ENCODE measurements around the gene FLT4. TPM values are rescaled to one million over a fixed set of nuclear protein-coding genes. Genes with fewer than 3 reads are reported as not detected.

The FLT4 gene
- not detected in 2 replicates for total RNA-seq (2014; rRNA removed)
- not detected for Bru-seq, nascent RNA
- BruChase-seq, experiment 1, labeled RNA remaining after a 6-hour chase, result percentile 4 among the genes with signal in this experiment
- BruChase-seq, experiment 2, labeled RNA remaining after a 2-hour chase, result percentile 1 among the genes with signal in this experiment
- long read RNA-seq, result 0 reads

DNA sequence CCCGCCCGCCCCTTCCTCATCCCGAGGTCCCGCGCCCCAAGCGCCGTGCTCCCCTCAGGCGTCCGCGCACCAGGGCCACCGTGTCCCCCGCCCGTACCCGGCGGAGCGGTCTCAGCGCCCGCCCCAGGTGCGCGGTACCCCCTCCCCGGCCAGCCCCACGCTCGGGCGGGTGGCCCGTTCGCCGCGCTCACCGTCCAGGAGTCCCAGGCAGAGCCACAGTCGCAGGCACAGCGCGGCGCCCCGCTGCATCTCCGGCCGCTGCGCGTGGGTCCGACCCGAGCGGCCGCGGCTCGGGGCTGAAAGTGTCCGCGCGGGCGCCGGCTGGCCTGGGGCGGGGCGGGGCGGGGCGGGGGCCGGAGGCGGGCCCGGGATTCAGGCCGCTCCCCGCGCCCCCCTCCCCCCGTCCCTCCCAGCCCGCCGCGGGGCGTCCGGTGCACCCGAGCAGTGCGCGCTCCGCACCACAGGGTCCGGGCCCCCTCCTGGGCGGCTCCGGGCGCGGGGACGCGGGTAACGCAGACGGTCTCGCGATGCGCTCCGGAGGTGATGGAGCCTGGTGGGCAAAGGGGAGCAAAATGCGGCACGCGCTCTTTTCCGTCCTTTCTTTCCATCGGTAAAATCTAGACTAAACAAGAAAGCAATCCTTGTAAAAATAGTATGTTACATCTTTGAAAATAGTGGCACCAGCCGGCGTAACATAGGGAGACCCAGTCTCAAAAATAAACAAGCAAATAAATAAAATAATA, at the start of gene FLT4:
TSS of gene FLT4 (minus strand) at position 304 of the 743 bp plus-strand sequence. CDS start at position 249, 55 bp downstream.
- ATAC-seq, result no peak

DNA sequence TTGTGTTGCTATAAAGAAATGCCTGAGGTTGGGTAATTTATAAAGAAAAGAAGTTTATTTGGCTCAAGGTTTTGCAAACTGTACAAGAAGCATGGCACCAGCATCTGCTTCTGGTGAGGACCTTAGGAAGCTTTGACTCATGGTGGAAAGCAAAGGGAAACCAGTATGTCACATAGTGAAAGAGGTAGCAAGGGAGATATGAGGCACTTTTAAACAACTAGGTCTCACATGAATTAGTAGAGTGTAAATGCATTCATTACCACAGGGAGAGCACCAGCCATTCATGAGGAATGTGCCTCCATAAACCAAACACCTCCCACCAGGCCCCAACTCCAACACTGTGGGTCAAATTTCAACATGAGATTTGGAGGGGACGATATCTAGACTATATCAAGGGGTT, 49.6 kb upstream of the FLT4 start:
- Histone ChIP-seq H3K27ac (ENCODE audit: low read length) (no peak overlapping the region), H4K20me1 (ENCODE audit: low read length) (no peaks in the 10 kb centered on the region), H3K9ac (ENCODE audit: low read length) (no peak overlapping the region), H3K9me2 (replicated peaks; ENCODE audit: low read length) (no peaks in the 10 kb centered on the region), H3K9me3 (ENCODE audit: low read length) (peaks cover 4% of the 10 kb centered on the region), H3K27me3 (ENCODE audit: low read length) (peaks cover 71% of the 10 kb centered on the region), H3K4me3 (ENCODE audit: low read length) (no peak overlapping the region), H3K36me3 (ENCODE audit: low read depth, low read length) (no peaks in the 10 kb centered on the region), H3K79me2 (ENCODE audit: low read length) (no peaks in the 10 kb centered on the region), H3K4me2 (ENCODE audit: low read length) (no peak overlapping the region), H3K4me1 (ENCODE audit: insufficient read depth, low read length) (no peaks in the 10 kb centered on the region), H3F3A (ENCODE audit: low read length, unreplicated experiment) (no peaks in the 10 kb centered on the region), H2AFZ (ENCODE audit: low read length) (no peak overlapping the region)
- intact Hi-C loops (cut with micrococcal nuclease), result no loop called here
- BruUV-seq (replicated peaks), result no TSS peak
- TF ChIP-seq, protein P1, sequence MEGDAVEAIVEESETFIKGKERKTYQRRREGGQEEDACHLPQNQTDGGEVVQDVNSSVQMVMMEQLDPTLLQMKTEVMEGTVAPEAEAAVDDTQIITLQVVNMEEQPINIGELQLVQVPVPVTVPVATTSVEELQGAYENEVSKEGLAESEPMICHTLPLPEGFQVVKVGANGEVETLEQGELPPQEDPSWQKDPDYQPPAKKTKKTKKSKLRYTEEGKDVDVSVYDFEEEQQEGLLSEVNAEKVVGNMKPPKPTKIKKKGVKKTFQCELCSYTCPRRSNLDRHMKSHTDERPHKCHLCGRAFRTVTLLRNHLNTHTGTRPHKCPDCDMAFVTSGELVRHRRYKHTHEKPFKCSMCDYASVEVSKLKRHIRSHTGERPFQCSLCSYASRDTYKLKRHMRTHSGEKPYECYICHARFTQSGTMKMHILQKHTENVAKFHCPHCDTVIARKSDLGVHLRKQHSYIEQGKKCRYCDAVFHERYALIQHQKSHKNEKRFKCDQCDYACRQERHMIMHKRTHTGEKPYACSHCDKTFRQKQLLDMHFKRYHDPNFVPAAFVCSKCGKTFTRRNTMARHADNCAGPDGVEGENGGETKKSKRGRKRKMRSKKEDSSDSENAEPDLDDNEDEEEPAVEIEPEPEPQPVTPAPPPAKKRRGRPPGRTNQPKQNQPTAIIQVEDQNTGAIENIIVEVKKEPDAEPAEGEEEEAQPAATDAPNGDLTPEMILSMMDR (conservative IDR thresholded peaks at IDR 0.05; ENCODE audit: low read depth, low read length), result no peak
- TF ChIP-seq EZH2 (IDR thresholded peaks at IDR 0.05; ENCODE audit: low read length, unreplicated experiment), result no peak
- TF ChIP-seq EZH2phosphoT487 (IDR thresholded peaks at IDR 0.05; ENCODE audit: borderline replicate concordance, low read length), result no peak
- ChIA-PET CTCF (no interaction called here), POLR2A (ENCODE audit: unreplicated experiment) (no interaction called here)
- DNase-seq, result no peak
- no peak for ATAC-seq

More for the DNA sequence above, at the start of gene FLT4:
- ChIA-PET POLR2A (ENCODE audit: unreplicated experiment) (no interaction called here), CTCF (no interaction called here)
- no peak for TF ChIP-seq EZH2 (IDR thresholded peaks at IDR 0.05; ENCODE audit: low read length, unreplicated experiment)
- TF ChIP-seq, protein P1 (conservative IDR thresholded peaks at IDR 0.05; ENCODE audit: low read depth, low read length), result no peak
- no peak for TF ChIP-seq EZH2phosphoT487 (IDR thresholded peaks at IDR 0.05; ENCODE audit: borderline replicate concordance, low read length)
- Histone ChIP-seq H4K20me1 (ENCODE audit: low read length) (no peaks in the 10 kb centered on the region), H3K27ac (ENCODE audit: low read length) (no peak within 1 kb of the TSS), H3K4me3 (ENCODE audit: low read length) (peak within 1 kb of the TSS; percentile 66), H3K79me2 (ENCODE audit: low read length) (no peaks in the 10 kb centered on the region), H3K27me3 (ENCODE audit: low read length) (peaks cover 77% of the 10 kb centered on the region), H3K36me3 (ENCODE audit: low read depth, low read length) (no peaks in the 10 kb centered on the region), H3F3A (ENCODE audit: low read length, unreplicated experiment) (no peaks in the 10 kb centered on the region), H3K9me3 (ENCODE audit: low read length) (no peaks in the 10 kb centered on the region), H3K4me2 (ENCODE audit: low read length) (peak within 1 kb of the TSS; percentile 85), H3K9ac (ENCODE audit: low read length) (no peak within 1 kb of the TSS), H3K9me2 (replicated peaks; ENCODE audit: low read length) (no peaks in the 10 kb centered on the region), H2AFZ (ENCODE audit: low read length) (peak within 1 kb of the TSS; percentile 68), H3K4me1 (ENCODE audit: insufficient read depth, low read length) (no peaks in the 10 kb centered on the region)
- no peak for DNase-seq
- intact Hi-C loops (cut with micrococcal nuclease), result no loop called here
- BruUV-seq (replicated peaks), result no TSS peak

DNA sequence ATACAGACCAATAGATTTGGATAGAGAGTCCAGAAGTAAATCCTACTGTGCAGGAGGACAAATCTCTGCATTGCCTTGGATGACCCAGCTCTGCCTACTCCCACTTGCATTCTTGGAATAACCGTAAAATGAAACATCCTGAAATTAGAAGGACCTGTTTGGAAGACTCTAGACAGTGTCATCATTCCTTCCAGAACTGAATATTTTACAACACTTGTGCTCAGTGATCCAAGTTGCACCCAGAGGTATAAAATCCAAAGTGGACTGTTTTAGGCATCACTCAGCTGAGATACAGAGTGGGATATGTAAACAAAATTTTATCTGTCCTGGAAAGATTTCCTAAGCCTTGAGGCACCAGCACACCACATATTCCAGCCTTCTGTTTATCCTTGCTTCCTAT, 46.7 kb upstream of the FLT4 start:
- peaks cover 4% of the 10 kb centered on the region for H3K9me3 ChIP-seq (ENCODE audit: low read length)
- no peak overlapping the region for H3K9ac ChIP-seq (ENCODE audit: low read length)
- H3K27ac ChIP-seq (ENCODE audit: low read length), result no peak overlapping the region
- DNase-seq, result no peak
- H3F3A ChIP-seq (ENCODE audit: low read length, unreplicated experiment), result no peaks in the 10 kb centered on the region
- no peaks in the 10 kb centered on the region for H3K79me2 ChIP-seq (ENCODE audit: low read length)
- no peaks in the 10 kb centered on the region for H3K9me2 ChIP-seq (replicated peaks; ENCODE audit: low read length)
- intact Hi-C loops (cut with micrococcal nuclease), result no loop called here
- H3K4me3 ChIP-seq (ENCODE audit: low read length), result no peak overlapping the region
- TF ChIP-seq, protein P1 (conservative IDR thresholded peaks at IDR 0.05; ENCODE audit: low read depth, low read length), result no peak
- no peak for TF ChIP-seq EZH2 (IDR thresholded peaks at IDR 0.05; ENCODE audit: low read length, unreplicated experiment)
- no peak for TF ChIP-seq EZH2phosphoT487 (IDR thresholded peaks at IDR 0.05; ENCODE audit: borderline replicate concordance, low read length)
- ChIA-PET POLR2A (ENCODE audit: unreplicated experiment) (no interaction called here), CTCF (no interaction called here)
- no peak overlapping the region for H3K4me2 ChIP-seq (ENCODE audit: low read length)
- no peaks in the 10 kb centered on the region for H4K20me1 ChIP-seq (ENCODE audit: low read length)
- H3K36me3 ChIP-seq (ENCODE audit: low read depth, low read length), result no peaks in the 10 kb centered on the region
- ATAC-seq, result no peak
- no TSS peak for BruUV-seq (replicated peaks)
- peaks cover 97% of the 10 kb centered on the region for H3K27me3 ChIP-seq (ENCODE audit: low read length)
- no peak overlapping the region for H2AFZ ChIP-seq (ENCODE audit: low read length)
- no peaks in the 10 kb centered on the region for H3K4me1 ChIP-seq (ENCODE audit: insufficient read depth, low read length)

All from PC-3 (cell line).